GM13977 (cell line): Measurements from ENCODE around the gene SORBS2.
"Not testable (repeated sequence)": the region's sequence is repeated elsewhere in the genome, so short reads cannot be mapped to it uniquely, and the experiment has no call there.

ENCODE experiments used
- DNase-seq: peaks from one replicate; pipeline ENCODE4 v3.0.0; 2012; ENCODE audit warnings: low spot score
- CTCF ChIP-seq: IDR thresholded peaks from 2 replicates; pipeline ENCODE4 v1.5.1; 2012; ENCODE audit warnings: mild to moderate bottlenecking, control low read depth; ENCODE audit not compliant: insufficient read depth; ENCODE audit errors: extremely low read depth, missing control alignments
- in situ Hi-C: fragments of 300-500 bp; cut with MboI; formaldehyde crosslinking; loops from one replicate; pipeline ENCODE4 v1.12.0; 2022; ENCODE audit warnings: low sequenced_read_pairs, low pct_unique_long_range_greater_than_20kb, mixed read lengths, inconsistent platforms; ENCODE audit not compliant: unreplicated experiment

Gene SORBS2

DNA sequence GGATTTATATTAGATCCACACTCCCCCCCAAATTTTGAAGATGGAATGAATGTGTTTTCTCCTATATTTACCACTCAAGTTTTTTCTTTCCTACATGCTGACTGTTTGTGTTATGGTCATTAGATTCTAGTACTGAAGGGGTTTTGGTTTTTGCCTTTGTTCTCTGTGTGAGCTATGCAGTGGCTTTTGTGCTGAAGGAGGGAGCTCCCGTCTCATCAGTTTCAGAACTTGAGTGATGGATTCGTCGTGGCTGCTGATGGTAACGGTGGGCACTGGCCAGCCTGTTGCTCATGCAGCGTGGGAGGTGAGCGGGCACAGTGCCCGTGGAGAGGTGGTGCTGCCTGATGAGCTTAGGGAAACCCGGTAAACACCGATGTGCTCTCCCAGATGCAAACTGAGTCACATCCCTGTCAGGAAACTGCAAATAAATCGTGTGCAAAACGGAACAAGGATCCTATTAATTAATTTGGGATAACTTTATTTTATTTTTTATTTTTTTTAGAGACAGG lies 101.5 kb downstream of the SORBS2 start:
- in situ Hi-C loops: no loop called here
- DNase-seq: no peak
- TF ChIP-seq CTCF: no peak

GRCh38 chr4:185709802-185710486 lies 102.0 kb downstream of the SORBS2 start:
- in situ Hi-C loops: no loop called here
- DNase-seq: no peak
- TF ChIP-seq CTCF: no peak

GRCh38 chr4:185708348-185708747 lies 103.6 kb downstream of the SORBS2 start:
- no peak for TF ChIP-seq CTCF
- in situ Hi-C loops: no loop called here

GRCh38 chr4:185707622-185708021 lies 104.4 kb downstream of the SORBS2 start:
- in situ Hi-C loops, DNase-seq: not testable (repeated sequence)

More at GRCh38 chr4:185708348-185708747, 103.6 kb downstream of the SORBS2 start:
- DNase-seq: no peak

DNA sequence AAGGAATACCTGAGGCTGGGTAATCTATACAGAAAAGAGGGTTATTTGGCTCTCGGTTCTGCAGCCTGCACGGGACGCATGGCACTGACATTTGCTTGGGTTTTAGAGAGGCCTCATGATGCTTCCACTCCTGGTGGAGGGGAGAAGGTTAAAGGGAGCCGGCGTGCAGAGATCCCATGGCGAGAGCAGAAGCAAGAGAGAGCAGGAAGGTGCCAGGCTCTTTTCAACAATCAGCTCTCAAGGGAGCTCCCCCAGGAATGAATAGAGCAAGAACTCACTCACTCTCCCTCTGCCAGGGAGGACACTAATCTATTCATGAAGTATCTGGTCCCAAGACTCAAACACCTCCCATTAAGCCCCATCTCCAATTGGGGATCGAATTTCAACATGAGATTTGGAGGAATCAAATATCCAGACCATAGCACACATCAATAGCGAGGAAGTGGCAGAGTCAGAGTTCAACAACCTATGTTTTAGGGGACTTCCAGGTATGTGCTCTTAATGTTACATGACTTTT lies 109.8 kb downstream of the SORBS2 start:
- in situ Hi-C loops: no loop called here
- TF ChIP-seq CTCF: no peak
- no peak for DNase-seq

GRCh38 chr4:185700630-185701029 lies 111.4 kb downstream of the SORBS2 start:
- no peak for DNase-seq
- TF ChIP-seq CTCF: no peak
- in situ Hi-C loops: no loop called here

DNA sequence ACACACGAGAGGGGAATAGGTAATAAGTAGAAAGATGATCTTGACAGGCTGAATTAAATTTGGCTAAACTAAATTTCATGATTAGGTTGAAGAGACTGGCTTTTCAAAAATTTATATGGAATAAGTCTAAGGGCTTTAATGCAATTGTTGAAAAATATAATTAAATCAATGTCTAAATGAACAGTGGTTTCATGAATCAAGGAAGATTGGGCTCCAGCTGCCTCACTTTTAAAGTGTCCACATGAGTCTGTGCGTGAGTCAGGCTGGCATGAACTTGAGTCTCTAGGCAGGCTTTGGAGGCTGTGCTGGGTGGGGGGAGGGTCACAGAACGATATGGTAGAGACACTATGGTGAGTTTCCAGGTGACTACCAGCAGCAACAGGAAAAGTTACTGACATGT lies 111.9 kb downstream of the SORBS2 start:
- in situ Hi-C loops: no loop called here
- no peak for DNase-seq
- no peak for TF ChIP-seq CTCF
